GM18520 (cell line): ENCODE data around the gene N4BP2L1.

ENCODE experiments used
- ATAC-seq: cut with Tn5 transposase; IDR thresholded peaks from one replicate; pipeline ENCODE4 v1.9.1; 2021; ENCODE audit not compliant: unreplicated experiment

N4BP2L1 gene

DNA sequence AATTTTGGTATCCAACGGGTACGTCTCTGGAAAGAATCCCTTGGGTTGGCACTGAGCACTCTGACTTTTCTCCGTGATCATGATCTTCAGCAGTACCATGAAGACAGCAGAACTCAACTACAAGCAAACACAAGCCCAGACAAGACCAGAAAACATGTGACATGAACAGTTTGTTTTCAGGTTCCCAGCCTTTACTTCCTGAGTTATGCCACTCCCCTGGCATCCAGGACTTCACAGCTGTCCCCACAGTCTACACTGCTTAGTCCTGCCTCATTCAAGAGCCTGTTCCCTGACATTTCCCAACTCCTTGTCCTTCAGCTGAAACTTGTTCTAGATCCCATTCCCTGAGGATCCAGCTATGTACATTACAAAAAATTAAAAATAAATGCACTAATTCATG, 4.9 kb upstream of the N4BP2L1 start:
- ATAC-seq, result no peak

DNA sequence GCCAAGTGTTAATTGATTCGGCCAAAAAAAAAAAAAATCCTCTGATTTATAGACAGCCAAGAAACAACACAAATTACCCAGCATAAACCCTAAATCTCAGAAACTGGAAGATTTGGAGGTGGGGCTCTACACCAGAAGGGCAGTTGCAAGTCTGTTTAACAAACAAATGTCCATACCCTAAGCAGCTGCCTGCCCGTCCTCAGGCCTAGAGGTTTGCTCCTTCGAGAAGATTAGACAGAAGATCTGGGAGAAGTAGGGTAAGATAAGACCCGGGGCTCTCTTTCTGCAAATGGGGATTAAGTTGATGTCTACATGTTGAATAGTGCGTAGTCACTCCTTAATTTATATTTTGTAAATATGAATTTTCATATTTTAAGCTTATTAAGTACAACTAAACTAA, 3.4 kb upstream of the N4BP2L1 start:
- no peak for ATAC-seq

DNA sequence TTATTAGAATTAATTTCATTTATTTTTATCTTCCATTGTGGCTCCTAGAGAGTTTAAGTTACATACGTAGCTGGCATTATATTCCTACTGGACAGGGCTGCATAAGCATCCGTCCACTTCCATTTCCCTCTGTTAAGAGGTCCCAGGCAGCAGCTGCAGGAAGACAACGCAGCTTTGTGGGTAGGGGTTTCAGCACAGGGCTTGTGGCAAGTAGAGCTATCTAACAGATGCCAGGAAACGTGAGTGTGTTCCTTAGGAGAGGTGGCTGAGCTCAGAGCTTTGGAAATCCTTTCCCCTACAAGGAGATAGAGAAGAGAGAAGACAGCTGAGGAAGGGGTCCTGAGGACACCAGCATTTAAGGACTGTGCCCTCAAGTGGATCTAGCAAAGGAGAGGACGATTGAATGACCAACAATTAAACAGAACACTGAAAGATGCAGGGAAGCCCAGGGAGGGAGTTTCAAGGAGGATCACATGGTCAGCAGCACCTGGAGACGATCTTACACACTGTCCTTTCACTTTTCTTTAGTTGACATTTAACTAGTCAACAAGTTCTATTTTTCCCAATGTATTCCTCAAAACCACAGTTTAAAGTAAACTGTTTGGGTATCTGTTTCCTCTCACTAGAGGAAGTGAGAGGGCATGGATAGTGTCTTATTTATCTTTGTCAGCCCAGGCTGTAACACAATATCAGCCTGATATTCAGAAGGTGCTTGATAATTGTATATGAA, 2.3 kb upstream of the N4BP2L1 start:
- ATAC-seq, result no peak

DNA sequence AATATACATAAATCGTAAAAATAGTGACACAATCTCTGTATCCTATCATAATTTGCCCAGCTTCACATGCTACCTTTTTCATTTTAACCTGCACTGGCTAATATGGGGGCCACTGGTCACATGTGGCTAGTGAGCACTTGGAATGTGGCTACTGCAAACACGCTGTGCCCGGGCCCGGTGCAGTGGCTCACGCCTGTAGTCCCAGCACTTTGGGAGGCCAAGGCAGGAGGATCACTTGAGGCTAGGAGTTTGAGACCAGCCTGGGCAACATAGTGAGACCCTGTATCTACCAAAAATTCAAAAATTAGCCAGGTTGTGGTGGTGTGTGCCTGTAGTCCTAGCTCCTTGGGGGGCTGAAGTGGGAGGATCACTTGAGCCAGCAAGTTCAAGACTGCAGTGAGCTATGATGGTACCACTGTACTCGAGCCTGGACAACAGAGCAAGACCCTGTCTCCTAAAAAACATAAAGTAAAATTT, 1.5 kb upstream of the N4BP2L1 start:
- no peak for ATAC-seq

DNA sequence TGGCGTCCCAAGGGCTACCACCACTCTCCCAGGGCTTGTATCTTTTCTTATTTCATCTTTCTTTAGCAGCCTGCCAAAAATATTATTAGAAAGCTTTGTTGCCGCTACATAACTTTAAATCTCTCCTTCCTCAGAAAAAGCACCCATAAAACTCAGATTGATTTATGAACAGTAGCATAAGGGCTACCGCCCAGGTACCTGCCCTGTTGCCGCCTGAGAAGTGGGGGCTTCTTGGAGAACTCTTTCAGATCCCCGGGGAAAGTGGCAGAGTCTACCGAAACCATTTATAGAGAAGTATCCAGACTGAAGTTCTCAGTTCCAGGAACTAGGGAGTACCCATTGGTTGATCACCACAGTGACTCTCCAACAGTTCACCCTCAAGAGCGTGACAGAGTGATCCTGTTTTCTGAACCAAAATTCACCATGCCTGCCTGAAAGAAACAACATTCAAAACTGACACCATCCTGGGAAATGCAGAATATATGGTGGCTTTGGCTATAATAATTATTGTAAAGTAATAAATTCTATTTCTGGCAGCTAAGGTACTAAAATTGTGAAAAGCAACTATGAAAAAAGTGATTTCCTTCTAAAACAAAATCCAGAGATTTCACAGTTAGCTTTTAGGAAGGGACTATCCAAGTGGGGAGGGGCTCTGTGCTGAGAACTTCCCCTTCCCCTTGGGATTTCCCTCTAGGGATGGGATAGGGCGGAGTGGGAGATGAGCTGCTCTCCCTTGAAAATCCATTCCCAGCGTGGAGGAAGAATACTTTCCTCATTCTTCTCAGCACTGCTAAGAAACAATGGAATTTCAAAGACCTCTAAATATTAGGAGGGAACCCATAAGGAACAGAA, 877 bp upstream of the N4BP2L1 start:
- ATAC-seq, result no peak

GRCh38 chr13:32426990-32427851, 709 bp downstream of the N4BP2L1 start:
- no peak for ATAC-seq

- ATAC-seq, result peak; percentile 43
Measured at GRCh38 chr13:32426191-32426989, 1.5 kb downstream of the N4BP2L1 start.

- ATAC-seq, result no peak
Measured at GRCh38 chr13:32425158-32425557, 2.8 kb downstream of the N4BP2L1 start.

DNA sequence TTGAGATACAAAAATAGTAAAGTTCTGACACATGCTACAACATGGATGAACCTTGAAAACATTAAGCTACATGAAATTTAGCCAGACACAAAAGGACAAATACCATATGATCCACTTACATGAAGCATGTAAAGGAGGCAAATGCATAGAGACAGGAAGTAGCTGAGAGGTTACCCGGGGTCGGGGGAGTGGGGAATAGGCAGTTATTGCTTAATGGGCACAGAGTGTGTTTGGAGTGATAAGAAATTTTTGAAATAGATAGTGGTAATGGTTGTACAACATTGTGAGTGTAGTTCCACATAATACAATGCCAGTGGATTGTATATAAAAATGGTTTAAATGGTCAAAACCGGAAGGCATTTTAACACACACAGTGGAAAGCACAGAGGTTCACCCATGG, 4.3 kb downstream of the N4BP2L1 start:
- no peak for ATAC-seq

- no peak for ATAC-seq
Measured at GRCh38 chr13:32419862-32420261, 8.1 kb downstream of the N4BP2L1 start.

GRCh38 chr13:32417995-32418394, 9.9 kb downstream of the N4BP2L1 start:
- ATAC-seq, result no peak

GRCh38 chr13:32415019-32415418, 12.9 kb downstream of the N4BP2L1 start:
- peak; percentile 40 for ATAC-seq

DNA sequence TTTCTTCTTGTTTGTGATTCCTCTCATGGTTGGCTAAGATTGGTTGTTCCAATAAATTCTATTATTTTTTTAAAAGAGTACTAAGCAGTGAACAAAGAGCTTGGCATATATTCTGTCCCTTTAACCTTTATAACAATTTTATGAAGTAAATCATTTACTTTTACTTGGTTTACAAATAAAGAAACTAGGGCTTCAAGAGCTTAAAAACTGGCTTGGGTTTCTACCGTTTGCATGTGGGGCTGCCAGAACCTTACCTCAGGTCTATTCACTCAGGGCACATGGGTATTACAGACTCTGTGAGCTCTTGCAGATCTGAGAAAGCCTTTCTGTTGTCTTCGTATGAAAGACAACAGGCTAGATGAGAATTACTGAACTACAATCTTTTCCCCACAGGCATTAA, 13.3 kb downstream of the N4BP2L1 start:
- ATAC-seq, result no peak

- no peak for ATAC-seq
Measured at GRCh38 chr13:32413284-32413683, 14.6 kb downstream of the N4BP2L1 start.

DNA sequence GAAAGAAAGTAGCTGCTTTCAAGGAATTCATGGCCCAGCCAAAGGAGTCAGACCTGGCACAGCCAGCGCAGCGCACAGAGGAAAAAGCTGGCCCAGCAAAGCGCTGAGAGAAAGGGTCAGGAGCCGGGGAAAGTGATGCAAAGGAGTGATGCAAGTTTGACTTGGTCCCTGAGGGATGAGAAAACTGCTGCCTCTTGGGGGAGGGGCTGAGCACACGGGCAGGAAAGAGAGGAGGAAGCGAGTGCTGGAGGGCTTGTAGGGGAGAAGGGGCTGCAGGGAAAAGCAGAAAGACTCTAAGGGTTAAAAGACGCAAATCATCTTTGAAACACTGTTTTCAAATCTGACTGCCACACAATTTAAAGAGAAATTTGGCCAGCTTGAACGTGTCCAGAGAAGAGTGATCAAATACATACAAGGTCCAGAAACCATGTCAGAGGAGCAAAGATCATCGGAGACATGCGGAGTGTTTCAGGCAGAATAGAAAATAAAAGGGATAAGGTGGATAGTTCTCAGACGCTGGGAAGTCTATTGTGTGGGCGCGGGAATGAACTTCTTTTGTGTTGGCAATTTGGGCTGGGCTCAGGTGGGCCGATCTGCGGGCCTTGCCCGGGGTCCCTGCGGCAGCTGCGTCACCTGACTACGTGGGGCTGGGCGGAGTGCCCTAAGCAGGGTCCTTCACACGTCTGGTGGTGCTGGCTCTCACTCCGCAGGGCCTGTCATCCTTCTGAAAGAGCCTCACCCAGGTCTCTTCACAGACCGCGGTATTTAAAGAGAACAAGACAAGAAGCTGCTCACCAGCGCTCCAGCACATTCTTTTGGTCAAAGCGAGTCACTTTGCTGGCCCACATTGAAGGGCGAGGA, 18.1 kb downstream of the N4BP2L1 start:
- ATAC-seq, result no peak

DNA sequence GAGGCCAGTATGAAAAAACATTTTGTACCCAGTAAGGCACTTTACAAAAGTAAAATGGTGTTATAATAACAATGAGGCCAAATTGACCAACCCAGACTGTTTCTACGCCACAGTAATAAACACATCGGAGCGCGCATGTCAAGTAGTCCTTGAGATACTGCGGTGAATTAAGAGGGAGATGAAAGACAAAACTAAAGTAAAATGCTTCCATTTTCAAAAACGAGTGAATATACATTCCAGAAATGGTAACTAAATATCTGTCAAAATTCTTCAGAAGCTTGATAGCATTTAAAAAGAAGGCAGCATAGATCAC, 19.0 kb downstream of the N4BP2L1 start:
- no peak for ATAC-seq

GRCh38 chr13:32408296-32409000, 19.5 kb downstream of the N4BP2L1 start:
- ATAC-seq, result no peak

GRCh38 chr13:32407854-32408253, 20.1 kb downstream of the N4BP2L1 start:
- peak; percentile 84 for ATAC-seq

- no peak for ATAC-seq
Measured at GRCh38 chr13:32403108-32403507, 24.8 kb downstream of the N4BP2L1 start.
